Calu3 (cell line): ENCODE data around the gene MRC1. TPM values are rescaled to one million over a fixed set of nuclear protein-coding genes. Genes with fewer than 3 reads are reported as not detected.

Experiments
- BruUV-seq: library from RNA; stranded (reverse); fragments of 400-500 nt; replicated peaks from 2 replicates; lab custom pipeline; 2021; lab: Mats Ljungman, UMichigan
- CTCF ChIA-PET: fragments of 300-600 bp; sonication (Branson Sonifier 250); formaldehyde crosslinking; loops from one replicate; lab custom pipeline; 2022; ENCODE audit warnings: antibody characterized with exemption; lab: Charles Lee
- DNase-seq: peaks from one replicate; pipeline ENCODE4 v3.0.0; 2022
- H3K27ac Mint-ChIP-seq: one replicate; pipeline ENCODE4 v1.8.0; 2022; ENCODE audit warnings: mixed read lengths; ENCODE audit not compliant: unreplicated experiment
- H3K27me3 Mint-ChIP-seq: one replicate; pipeline ENCODE4 v1.8.0; 2022; ENCODE audit warnings: mixed read lengths; ENCODE audit not compliant: unreplicated experiment
- H3K36me3 Mint-ChIP-seq: one replicate; pipeline ENCODE4 v1.8.0; 2022; ENCODE audit warnings: mild to moderate bottlenecking, moderate library complexity, mixed read lengths; ENCODE audit not compliant: insufficient read depth, unreplicated experiment
- H3K4me1 Mint-ChIP-seq: one replicate; pipeline ENCODE4 v1.8.0; 2022; ENCODE audit warnings: mild to moderate bottlenecking, low read depth, mixed read lengths; ENCODE audit not compliant: unreplicated experiment
- H3K4me3 Mint-ChIP-seq: one replicate; pipeline ENCODE4 v1.8.0; 2022; ENCODE audit warnings: mild to moderate bottlenecking, low read depth, moderate library complexity, mixed read lengths; ENCODE audit not compliant: unreplicated experiment
- H3K9me3 Mint-ChIP-seq: one replicate; pipeline ENCODE4 v1.8.0; 2022; ENCODE audit warnings: low read depth, mixed read lengths; ENCODE audit not compliant: unreplicated experiment
- CTCF ChIP-seq: fragments of 200-600 bp; IDR thresholded peaks from one replicate; pipeline ENCODE4 v1.8.0; 2022; ENCODE audit warnings: antibody characterized with exemption; ENCODE audit not compliant: unreplicated experiment
- intact Hi-C: fragments of 100-400 bp; cut with micrococcal nuclease; formaldehyde crosslinking; loops from one replicate; pipeline ENCODE4 v1.10.0; 2022; ENCODE audit not compliant: unreplicated experiment
- total RNA-seq: library from RNA; stranded (reverse); gene quantifications from 2 replicates; pipeline ENCODE4 v1.2.3, GENCODE V29; 2022

Gene MRC1
- total RNA-seq, 1 experiment from 2014 or later: 0.09 TPM

- intact Hi-C loops: no loop called here
- no TSS peak for BruUV-seq
- Mint-ChIP-seq H3K4me1 (no peaks in the 10 kb centered on the region), H3K27me3 (peaks cover 22% of the 10 kb centered on the region), H3K27ac (no peak overlapping the region), H3K4me3 (no peak overlapping the region), H3K9me3 (peaks cover 2% of the 10 kb centered on the region), H3K36me3 (no peaks in the 10 kb centered on the region)
- DNase-seq: no peak
- no peak for TF ChIP-seq CTCF
- CTCF ChIA-PET: no interaction called here
Measured at GRCh38 chr10:17866346-17866745, 57.2 kb downstream of the MRC1 start.

- H3K27me3 Mint-ChIP-seq: peaks cover 22% of the 10 kb centered on the region
- no TSS peak for BruUV-seq
- no peaks in the 10 kb centered on the region for H3K36me3 Mint-ChIP-seq
- intact Hi-C loops: no loop called here
- no peaks in the 10 kb centered on the region for H3K4me1 Mint-ChIP-seq
- H3K4me3 Mint-ChIP-seq: no peak overlapping the region
- TF ChIP-seq CTCF: no peak
- peaks cover 2% of the 10 kb centered on the region for H3K9me3 Mint-ChIP-seq
- DNase-seq: no peak
- CTCF ChIA-PET: no interaction called here
- H3K27ac Mint-ChIP-seq: no peak overlapping the region
Measured at GRCh38 chr10:17867056-17867455, 57.9 kb downstream of the MRC1 start.

- H3K4me1 Mint-ChIP-seq: no peaks in the 10 kb centered on the region
- H3K27ac Mint-ChIP-seq: no peak overlapping the region
- TF ChIP-seq CTCF: no peak
- BruUV-seq: no TSS peak
- CTCF ChIA-PET: no interaction called here
- DNase-seq: no peak
- H3K4me3 Mint-ChIP-seq: no peak overlapping the region
- peaks cover 22% of the 10 kb centered on the region for H3K27me3 Mint-ChIP-seq
- H3K36me3 Mint-ChIP-seq: no peaks in the 10 kb centered on the region
- intact Hi-C loops: no loop called here
- no peaks in the 10 kb centered on the region for H3K9me3 Mint-ChIP-seq
Measured at GRCh38 chr10:17871036-17871435, 61.9 kb downstream of the MRC1 start.

- no peak for DNase-seq
- TF ChIP-seq CTCF: no peak
- BruUV-seq: no TSS peak
- Mint-ChIP-seq H3K4me3 (no peak overlapping the region), H3K36me3 (no peaks in the 10 kb centered on the region), H3K27me3 (peaks cover 12% of the 10 kb centered on the region), H3K9me3 (no peaks in the 10 kb centered on the region), H3K27ac (no peak overlapping the region), H3K4me1 (no peaks in the 10 kb centered on the region)
- CTCF ChIA-PET: no interaction called here
- intact Hi-C loops: loop anchor here (1.0 kb wide), 1 partner anchor 265 kb away; no protein-coding TSS in a partner anchor
Measured at GRCh38 chr10:17872191-17873091, 63.3 kb downstream of the MRC1 start.
